A549 treated with RU486 at 1 μM for 4 hours (cell line): ENCODE data around the gene CTAGE4. TPM values are rescaled to one million over a fixed set of nuclear protein-coding genes. Genes with fewer than 3 reads are reported as not detected.

Experiments used
- total RNA-seq: library from RNA; stranded (reverse); fragments of 200-300 nt; extraction: Qiagen RNA extraction; gene quantifications from 5 replicates; pipeline ENCODE4 v1.2.3, GENCODE V29; 2022; ENCODE audit warnings: low read depth

Gene CTAGE4, protein sequence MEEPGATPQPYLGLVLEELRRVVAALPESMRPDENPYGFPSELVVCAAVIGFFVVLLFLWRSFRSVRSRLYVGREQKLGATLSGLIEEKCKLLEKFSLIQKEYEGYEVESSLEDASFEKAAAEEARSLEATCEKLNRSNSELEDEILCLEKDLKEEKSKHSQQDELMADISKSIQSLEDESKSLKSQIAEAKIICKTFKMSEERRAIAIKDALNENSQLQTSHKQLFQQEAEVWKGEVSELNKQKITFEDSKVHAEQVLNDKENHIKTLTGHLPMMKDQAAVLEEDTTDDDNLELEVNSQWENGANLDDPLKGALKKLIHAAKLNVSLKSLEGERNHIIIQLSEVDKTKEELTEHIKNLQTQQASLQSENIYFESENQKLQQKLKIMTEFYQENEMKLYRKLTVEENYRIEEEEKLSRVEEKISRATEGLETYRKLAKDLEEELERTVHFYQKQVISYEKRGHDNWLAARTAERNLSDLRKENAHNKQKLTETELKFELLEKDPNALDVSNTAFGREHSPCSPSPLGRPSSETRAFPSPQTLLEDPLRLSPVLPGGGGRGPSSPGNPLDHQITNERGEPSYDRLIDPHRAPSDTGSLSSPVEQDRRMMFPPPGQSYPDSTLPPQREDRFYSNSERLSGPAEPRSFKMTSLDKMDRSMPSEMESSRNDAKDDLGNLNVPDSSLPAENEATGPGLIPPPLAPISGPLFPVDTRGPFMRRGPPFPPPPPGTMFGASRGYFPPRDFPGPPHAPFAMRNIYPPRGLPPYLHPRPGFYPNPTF
- 0.05 TPM in 1 of 5 replicates, not detected in the others for total RNA-seq

DNA sequence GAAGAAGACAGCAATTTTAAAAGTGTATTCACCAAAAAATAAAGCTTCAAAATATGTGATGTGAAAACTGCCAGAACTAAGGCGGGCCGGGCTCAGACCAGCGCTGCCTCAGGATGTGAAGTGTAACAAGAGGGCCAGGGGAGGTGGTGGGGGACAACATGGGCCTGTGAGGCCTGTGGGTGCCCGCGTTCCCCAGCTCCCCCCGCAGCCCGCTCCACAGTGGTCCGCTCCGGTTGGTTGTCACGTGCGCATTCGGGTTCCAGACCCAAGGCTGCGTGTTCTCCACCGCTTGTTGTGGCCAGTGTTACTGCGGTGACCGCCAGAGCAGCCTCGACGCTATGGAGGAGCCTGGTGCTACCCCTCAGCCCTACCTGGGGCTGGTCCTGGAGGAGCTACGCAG, at the start of gene CTAGE4:
Gene CTAGE4, plus strand, starts transcription at position 301 of the 400 bp plus-strand sequence. Its CDS starts 38 bp downstream, at position 339.

DNA sequence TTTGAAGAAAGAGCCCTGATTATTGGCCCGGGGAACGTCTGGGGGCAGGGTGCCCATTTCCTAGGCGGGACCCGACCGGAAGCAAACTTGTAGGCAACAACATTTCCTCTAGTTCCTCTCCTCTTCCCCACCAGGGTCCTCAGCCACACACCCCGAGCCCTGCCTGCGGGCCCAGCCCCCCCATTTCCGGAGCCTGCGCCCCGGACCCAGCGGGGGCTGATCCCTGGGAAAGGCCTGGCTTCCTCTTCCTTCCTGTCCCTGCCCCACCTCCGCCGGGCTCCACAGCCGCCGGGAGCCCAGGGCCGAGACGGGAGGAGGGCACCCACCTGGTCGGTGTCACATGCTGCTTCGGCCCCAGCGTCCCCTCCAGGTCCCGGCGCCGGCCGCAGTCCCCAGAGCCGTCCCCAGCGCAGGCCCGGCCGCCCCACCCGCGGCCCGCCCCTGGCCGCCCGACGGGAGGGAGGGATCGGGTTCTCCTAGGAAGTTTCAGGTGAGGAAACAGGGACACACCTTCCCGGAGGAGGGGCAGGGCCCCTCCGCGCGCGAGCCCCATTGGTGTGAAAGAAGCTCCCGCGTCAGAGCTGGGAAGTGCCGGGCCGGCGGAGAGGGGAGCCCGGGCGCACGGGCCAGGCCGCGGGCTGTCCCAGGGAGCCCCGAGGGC, 12.1 kb downstream of the CTAGE4 start, which contains the start of gene ARHGEF35:
Gene ARHGEF35, minus strand, starts transcription at position 622 of the 661 bp plus-strand sequence. CDS start 7,450 bp downstream, outside the sequence.

Other genes with a start within 250 kb of the CTAGE4 start
- gene OR2F2, start 248.2 kb upstream of the CTAGE4 start, total RNA-seq, result not detected in 5 replicates
- gene OR2F1, start 228.6 kb upstream of the CTAGE4 start, total RNA-seq, result not detected in 5 replicates
- not detected in 5 replicates for gene OR6B1, start 183.1 kb upstream of the CTAGE4 start, total RNA-seq
- not detected in 5 replicates for gene OR2A5, start 134.5 kb upstream of the CTAGE4 start, total RNA-seq
- gene OR2A25, start 113.7 kb upstream of the CTAGE4 start, total RNA-seq, result not detected in 5 replicates
- gene OR2A12, start 97.2 kb upstream of the CTAGE4 start, total RNA-seq, result not detected in 5 replicates
- gene OR2A2, start 73.9 kb upstream of the CTAGE4 start, total RNA-seq, result not detected in 5 replicates
- gene OR2A14, start 60.3 kb upstream of the CTAGE4 start, total RNA-seq, result not detected in 5 replicates
- 0.22 to 0.59 TPM (median 0.26 TPM) in 5 replicates for gene ARHGEF35, start 12.4 kb downstream of the CTAGE4 start, total RNA-seq
- gene OR2A42, start 56.1 kb downstream of the CTAGE4 start, total RNA-seq, result not detected in 5 replicates
- gene OR2A7, start 81.3 kb downstream of the CTAGE4 start, total RNA-seq, result not detected in 5 replicates
- 0.12 TPM in 1 of 5 replicates, not detected in the others for gene CTAGE8, start 85.8 kb downstream of the CTAGE4 start, total RNA-seq
- not detected in 5 replicates for gene OR2A1, start 129.0 kb downstream of the CTAGE4 start, total RNA-seq
- gene ARHGEF5, start 171.9 kb downstream of the CTAGE4 start, total RNA-seq, result 1.6 to 2.0 TPM (median 1.6 TPM) in 5 replicates
- not detected in 5 replicates for gene NOBOX, start 220.2 kb downstream of the CTAGE4 start, total RNA-seq